Neural progenitor cell (in vitro differentiated cells): Measurements from ENCODE around the gene LURAP1L.

ENCODE experiments used
- EZH2 ChIP-seq: fragments of 200-600 bp; sonication (generic); IDR thresholded peaks from 2 replicates; pipeline ENCODE4 v1.6.1; 2017; ENCODE audit warnings: antibody characterized with exemption, mild to moderate bottlenecking, moderate library complexity
- EZH2phosphoT487 ChIP-seq: fragments of 200-600 bp; sonication (generic); IDR thresholded peaks from 2 replicates; pipeline ENCODE4 v1.6.1; 2017; ENCODE audit warnings: antibody characterized with exemption

DNA sequence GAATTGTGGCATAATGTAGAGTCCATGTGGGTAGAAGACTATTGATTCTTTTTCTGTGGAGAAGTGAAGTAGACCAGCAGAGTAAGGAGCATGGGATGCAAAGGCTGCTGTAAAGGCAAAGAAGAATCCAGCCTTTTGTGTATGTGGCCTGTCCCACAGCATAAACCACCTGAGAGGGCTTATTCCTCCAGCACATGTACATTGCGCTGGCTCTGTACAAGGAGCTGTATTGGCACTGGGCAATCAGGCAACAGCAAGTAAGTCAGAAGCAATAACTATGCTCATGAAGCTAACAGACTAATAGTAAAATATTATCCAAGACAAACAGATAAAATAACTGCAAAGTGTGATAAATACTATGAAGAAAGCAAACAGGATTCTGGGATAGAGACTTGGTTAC lies 86.2 kb downstream of the LURAP1L start:
- TF ChIP-seq EZH2 (no peak), EZH2phosphoT487 (no peak)
